Measurements from ENCODE around the gene CNR1. TPM values are rescaled to one million over a fixed set of nuclear protein-coding genes. Genes with fewer than 3 reads are reported as not detected.

The CNR1 gene
- total RNA-seq, 2 donors from 2014 or later: 6.1 to 14.2 TPM

DNA sequence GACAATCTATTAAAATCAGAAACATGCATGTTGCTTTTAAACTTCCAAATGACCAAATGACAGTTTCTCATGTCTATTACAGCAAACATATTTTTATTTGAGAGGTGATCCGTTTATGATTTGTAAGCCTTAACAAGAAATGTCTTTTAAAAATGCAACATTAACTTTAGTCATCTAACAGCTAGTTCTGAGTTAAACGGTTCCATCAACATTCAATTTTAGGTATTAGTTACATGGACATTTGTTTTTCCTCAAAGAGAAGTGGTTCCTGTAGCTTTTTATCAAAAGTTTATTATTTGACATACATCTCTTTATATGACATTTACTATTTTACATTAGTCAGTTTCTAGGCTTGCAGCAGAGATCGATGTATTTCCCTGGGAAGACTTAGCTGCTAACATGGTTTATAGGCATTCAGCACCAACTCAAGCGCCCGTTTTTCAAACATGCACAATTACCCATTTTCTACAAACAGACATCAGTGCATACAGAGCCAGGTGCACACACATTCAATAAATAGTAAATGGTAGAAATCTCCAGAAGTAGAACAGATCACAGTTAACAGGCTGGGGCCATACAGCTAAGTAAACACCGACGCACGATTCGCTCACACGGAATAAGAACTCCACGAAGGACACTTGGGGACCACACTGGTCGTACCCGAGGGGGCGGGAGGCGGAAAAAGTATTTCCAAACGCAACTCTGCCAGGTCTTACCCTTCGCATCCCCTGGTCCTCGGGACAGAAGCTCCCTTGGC, 882 bp downstream of the CNR1 start:
- Histone ChIP-seq H3K4me3 (peak overlapping the region; percentile 28 to 33), H3K27me3 (replicated peaks; ENCODE audit: insufficient read depth) (peaks cover 5% of the 10 kb centered on the region), H3K36me3 (no peaks in the 10 kb centered on the region), H3K27ac (no peak overlapping the region), H3K9me3 (no peaks in the 10 kb centered on the region), H3K4me1 (replicated peaks) (no peaks in the 10 kb centered on the region)
- TF ChIP-seq POLR2A (IDR thresholded peaks at IDR 0.05): no peak
- TF ChIP-seq, protein P1, sequence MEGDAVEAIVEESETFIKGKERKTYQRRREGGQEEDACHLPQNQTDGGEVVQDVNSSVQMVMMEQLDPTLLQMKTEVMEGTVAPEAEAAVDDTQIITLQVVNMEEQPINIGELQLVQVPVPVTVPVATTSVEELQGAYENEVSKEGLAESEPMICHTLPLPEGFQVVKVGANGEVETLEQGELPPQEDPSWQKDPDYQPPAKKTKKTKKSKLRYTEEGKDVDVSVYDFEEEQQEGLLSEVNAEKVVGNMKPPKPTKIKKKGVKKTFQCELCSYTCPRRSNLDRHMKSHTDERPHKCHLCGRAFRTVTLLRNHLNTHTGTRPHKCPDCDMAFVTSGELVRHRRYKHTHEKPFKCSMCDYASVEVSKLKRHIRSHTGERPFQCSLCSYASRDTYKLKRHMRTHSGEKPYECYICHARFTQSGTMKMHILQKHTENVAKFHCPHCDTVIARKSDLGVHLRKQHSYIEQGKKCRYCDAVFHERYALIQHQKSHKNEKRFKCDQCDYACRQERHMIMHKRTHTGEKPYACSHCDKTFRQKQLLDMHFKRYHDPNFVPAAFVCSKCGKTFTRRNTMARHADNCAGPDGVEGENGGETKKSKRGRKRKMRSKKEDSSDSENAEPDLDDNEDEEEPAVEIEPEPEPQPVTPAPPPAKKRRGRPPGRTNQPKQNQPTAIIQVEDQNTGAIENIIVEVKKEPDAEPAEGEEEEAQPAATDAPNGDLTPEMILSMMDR (IDR thresholded peaks at IDR 0.05): no peak
- TF ChIP-seq POLR2AphosphoS5 (IDR thresholded peaks at IDR 0.05): no peak
- 3% methylated on average over 18 of the region's 18 CpGs for whole genome bisulfite sequencing
- no peak for DNase-seq (ENCODE audit: low spot score)
- intact Hi-C loops (cut with DNase I): no loop called here

DNA sequence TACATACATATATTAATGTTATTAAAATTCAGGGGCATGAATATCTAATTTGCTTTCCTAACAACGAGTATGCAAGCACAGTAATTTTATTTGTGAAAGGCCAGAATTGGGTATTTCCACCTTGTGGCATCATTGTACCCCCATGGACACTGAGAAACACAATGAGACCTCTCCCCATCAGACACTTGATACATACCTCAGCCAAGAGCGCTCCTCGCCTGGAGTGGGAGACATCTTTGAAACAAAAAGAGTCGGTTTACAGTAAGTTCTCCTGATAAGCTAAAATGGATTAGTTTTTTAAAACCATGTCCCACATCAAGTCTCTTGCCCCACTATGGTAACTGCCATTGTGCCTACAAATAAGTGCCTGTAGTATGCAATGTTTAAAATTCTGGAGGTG, 2.1 kb downstream of the CNR1 start:
- Histone ChIP-seq H3K27ac (no peak overlapping the region), H3K36me3 (no peaks in the 10 kb centered on the region), H3K27me3 (replicated peaks; ENCODE audit: insufficient read depth) (peaks cover 5% of the 10 kb centered on the region), H3K9me3 (no peaks in the 10 kb centered on the region), H3K4me1 (replicated peaks) (no peaks in the 10 kb centered on the region), H3K4me3 (no peak overlapping the region)
- no peak for TF ChIP-seq POLR2A (IDR thresholded peaks at IDR 0.05)
- TF ChIP-seq POLR2AphosphoS5 (IDR thresholded peaks at IDR 0.05): no peak
- TF ChIP-seq, protein P1 (IDR thresholded peaks at IDR 0.05): no peak
- intact Hi-C loops (cut with DNase I): no loop called here
- DNase-seq (ENCODE audit: low spot score): no peak
- 81% methylated on average over 4 of the region's 4 CpGs for WGBS

DNA sequence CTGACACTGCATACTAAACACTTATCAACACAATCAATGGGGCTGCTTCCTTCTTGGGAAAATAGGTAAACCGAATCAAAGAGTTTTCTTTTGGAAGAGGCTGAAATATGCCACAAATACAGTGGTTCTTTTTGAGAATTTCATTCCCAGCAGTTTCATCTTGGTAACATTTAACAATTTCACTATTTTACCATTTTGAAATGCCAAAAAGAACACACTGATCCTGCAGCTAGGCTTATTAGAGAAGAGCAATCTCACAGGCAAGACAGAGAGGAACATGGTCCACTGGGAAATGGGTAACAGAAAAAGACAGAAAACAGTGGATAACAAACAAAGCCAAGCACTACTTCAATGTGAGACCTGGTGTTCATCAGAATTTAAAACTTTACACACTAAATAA, 2.5 kb downstream of the CNR1 start:
- DNase-seq (ENCODE audit: low spot score): no peak
- intact Hi-C loops (cut with DNase I): no loop called here
- Histone ChIP-seq H3K27ac (no peak overlapping the region), H3K4me1 (replicated peaks) (no peaks in the 10 kb centered on the region), H3K9me3 (no peaks in the 10 kb centered on the region), H3K36me3 (no peaks in the 10 kb centered on the region), H3K27me3 (replicated peaks; ENCODE audit: insufficient read depth) (peaks cover 5% of the 10 kb centered on the region), H3K4me3 (no peak overlapping the region)
- TF ChIP-seq POLR2AphosphoS5 (IDR thresholded peaks at IDR 0.05): no peak
- TF ChIP-seq POLR2A (IDR thresholded peaks at IDR 0.05): no peak
- TF ChIP-seq, protein P1 (IDR thresholded peaks at IDR 0.05): no peak
- 90% methylated on average over 1 of the region's 1 CpG for WGBS

GRCh38 chr6:88161940-88162339, 4.2 kb downstream of the CNR1 start:
- no peaks in the 10 kb centered on the region for H3K9me3 ChIP-seq
- intact Hi-C loops (cut with DNase I): no loop called here
- TF ChIP-seq, protein P1 (IDR thresholded peaks at IDR 0.05): no peak
- no peak for TF ChIP-seq POLR2A (IDR thresholded peaks at IDR 0.05)
- no peak for TF ChIP-seq POLR2AphosphoS5 (IDR thresholded peaks at IDR 0.05)
- WGBS: 51% methylated on average over 4 of the region's 4 CpGs
- H3K27ac ChIP-seq: no peak overlapping the region
- no peak for DNase-seq (ENCODE audit: low spot score)
- no peaks in the 10 kb centered on the region for H3K4me1 ChIP-seq (replicated peaks)
- H3K27me3 ChIP-seq (replicated peaks; ENCODE audit: insufficient read depth): no peaks in the 10 kb centered on the region
- no peaks in the 10 kb centered on the region for H3K36me3 ChIP-seq
- no peak overlapping the region for H3K4me3 ChIP-seq

- Histone ChIP-seq H3K27ac (no peak overlapping the region), H3K36me3 (no peaks in the 10 kb centered on the region)
- WGBS: 86% methylated on average over 4 of the region's 4 CpGs
Observed at GRCh38 chr6:88157106-88157505, 9.0 kb downstream of the CNR1 start.

More at GRCh38 chr6:88157106-88157505, 9.0 kb downstream of the CNR1 start:
- DNase-seq (ENCODE audit: low spot score): no peak
- no peak overlapping the region for H3K4me3 ChIP-seq
- intact Hi-C loops (cut with DNase I): no loop called here
- no peaks in the 10 kb centered on the region for H3K9me3 ChIP-seq
- H3K4me1 ChIP-seq (replicated peaks): no peaks in the 10 kb centered on the region
- H3K27me3 ChIP-seq (replicated peaks; ENCODE audit: insufficient read depth): no peaks in the 10 kb centered on the region
- TF ChIP-seq, protein P1 (IDR thresholded peaks at IDR 0.05): no peak
- TF ChIP-seq POLR2A (IDR thresholded peaks at IDR 0.05): no peak
- no peak for TF ChIP-seq POLR2AphosphoS5 (IDR thresholded peaks at IDR 0.05)
